D721Med (cell line): ENCODE measurements around the gene ZNF768.
A peak's percentile ranks its signal among the peaks of the same experiment; 100 is the strongest.

Source experiments
- DNase-seq: peaks from one replicate; pipeline ENCODE4 v3.0.0; 2011; ENCODE audit warnings: low spot score; ENCODE audit not compliant: insufficient read length
- FAIRE-seq: peaks from 2 replicates; lab custom pipeline; 2011; peaks lifted over from hg19 to GRCh38; lab: Jason Lieb, UNC
- TF ChIP-seq, protein P1 (sequence below): IDR thresholded peaks from 2 replicates; pipeline ENCODE4 v1.5.1; 2012; ENCODE audit warnings: mild to moderate bottlenecking, control low read depth; ENCODE audit not compliant: insufficient read depth; ENCODE audit errors: missing control alignments

Gene ZNF768

DNA sequence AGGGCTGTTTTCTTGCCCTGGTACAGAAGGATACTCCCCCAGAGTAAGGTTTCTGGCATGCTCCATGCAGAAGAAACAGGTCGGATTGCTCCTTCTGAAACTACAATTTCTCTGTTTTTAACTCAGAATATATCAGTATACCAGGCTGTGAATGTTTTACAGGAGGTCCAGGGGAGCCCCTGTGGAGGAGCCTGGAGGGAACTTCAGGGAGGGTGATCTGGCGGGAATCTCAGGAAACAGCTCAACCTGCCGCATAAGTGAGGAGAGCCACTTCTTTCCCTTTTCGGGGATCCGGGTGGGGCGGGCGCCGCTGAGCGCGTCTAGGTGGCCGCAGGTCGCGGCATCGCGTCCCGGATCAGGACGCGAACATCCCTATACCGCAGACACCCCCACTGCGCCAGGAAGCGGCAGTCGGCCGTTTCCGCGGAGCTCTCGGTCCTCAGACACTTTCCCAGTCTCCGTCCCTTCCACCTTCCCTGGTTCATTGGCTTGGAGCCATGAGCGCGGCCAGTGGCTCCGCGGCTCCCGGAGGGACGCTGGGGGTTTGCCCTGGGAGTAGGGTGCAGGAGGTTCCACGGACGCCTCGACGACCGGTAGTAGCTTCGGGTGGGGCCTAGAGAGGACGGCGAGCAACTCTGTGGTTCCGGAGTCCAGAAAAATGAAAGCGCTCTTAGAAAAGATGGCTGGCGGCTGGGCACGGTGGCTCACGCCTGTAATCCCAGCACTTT lies 34.9 kb upstream of the ZNF768 start:
- no peak for FAIRE-seq
- TF ChIP-seq, protein P1, sequence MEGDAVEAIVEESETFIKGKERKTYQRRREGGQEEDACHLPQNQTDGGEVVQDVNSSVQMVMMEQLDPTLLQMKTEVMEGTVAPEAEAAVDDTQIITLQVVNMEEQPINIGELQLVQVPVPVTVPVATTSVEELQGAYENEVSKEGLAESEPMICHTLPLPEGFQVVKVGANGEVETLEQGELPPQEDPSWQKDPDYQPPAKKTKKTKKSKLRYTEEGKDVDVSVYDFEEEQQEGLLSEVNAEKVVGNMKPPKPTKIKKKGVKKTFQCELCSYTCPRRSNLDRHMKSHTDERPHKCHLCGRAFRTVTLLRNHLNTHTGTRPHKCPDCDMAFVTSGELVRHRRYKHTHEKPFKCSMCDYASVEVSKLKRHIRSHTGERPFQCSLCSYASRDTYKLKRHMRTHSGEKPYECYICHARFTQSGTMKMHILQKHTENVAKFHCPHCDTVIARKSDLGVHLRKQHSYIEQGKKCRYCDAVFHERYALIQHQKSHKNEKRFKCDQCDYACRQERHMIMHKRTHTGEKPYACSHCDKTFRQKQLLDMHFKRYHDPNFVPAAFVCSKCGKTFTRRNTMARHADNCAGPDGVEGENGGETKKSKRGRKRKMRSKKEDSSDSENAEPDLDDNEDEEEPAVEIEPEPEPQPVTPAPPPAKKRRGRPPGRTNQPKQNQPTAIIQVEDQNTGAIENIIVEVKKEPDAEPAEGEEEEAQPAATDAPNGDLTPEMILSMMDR, result no peak
- no peak for DNase-seq

DNA sequence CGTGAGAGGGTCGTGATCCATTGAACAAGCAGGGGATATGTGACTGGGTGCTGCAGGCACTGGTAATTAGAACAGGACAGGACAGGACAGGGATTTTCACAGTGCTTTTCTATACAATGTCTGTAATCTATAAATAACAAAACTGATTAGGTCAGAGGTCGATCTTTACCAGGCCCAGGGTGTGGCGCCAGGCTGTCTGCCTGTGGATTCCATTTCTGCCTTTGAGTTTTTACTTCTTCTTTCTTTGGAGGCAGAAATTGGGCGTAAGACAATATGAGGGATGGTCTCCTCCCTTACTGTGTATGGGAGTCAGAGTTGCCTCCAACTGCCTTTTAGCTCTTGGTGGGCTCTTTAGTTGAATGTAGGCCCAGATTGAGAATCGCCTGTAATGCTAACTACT lies 33.3 kb upstream of the ZNF768 start:
- TF ChIP-seq, protein P1, result no peak
- no peak for FAIRE-seq
- no peak for DNase-seq

DNA sequence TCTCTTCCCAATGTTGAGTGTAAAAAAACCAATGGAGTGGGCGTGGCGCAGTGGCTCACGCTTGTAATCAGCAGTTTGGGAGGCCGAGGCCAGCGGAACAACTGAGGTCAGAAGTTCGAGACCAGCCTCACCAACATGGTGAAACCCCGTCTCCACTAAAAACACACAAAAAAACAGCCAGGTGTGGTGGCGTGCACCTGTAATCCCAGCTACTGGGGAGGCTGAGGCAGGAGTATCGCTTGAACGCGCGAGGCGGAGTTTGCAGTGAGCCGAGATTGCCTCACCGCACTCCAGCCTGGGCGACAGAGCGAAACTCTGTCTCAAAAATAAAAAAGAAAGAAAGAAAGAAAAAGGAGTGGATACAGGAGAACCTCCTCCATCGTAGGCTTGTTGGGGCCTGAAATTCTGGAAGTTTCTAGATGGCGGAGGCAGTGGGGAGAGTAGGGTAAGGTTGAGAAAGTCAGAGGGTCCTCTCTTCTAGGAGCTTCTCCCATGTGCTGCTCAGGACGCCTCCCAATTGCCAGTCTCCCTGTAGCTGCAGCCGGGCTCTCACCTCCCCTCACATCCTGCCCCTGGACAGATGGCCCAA lies 32.5 kb upstream of the ZNF768 start:
- TF ChIP-seq, protein P1, result no peak
- no peak for FAIRE-seq
- DNase-seq, result no peak

DNA sequence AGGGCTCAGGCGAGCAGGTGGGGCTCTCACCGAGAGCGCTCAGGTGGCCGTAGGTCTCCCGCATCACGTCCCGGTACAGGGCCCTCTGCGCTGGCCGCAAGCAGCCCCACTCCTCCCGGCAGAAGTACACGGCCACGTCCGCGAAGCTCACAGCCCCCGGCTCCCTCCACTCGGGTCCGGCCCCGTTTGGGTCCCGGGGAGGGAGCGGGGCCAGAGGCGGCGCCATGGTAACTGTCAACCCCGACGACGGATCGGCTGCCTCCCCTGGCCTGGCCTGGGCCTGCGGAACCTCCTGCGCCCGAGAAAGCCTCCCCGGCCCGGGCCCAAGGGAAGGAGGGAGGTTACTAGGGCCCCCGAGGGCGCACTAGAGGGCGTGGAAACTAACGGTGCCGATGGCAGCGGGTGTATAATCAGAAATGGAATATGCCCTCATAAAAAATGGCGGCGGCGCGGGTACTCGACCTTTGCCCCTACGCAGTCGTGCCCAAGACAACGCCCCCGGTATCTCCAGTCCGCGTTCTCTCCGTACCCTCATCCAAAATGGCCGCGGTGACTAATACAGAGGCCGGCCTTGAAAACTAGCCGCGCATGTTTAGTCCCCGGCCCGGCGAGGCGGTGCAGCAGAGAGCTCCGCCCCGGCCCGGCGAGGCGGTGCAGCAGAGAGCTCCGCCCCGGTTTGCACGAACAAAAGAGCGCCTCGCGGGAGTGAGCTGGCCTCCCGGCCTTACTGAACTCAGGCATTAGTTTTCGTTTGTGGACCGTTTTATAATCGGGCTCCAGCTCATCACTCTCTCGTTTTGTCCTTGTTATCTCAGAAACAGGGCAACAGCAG lies 31.8 kb upstream of the ZNF768 start, which contains the start of gene ZNF764:
Gene ZNF764, minus strand, starts transcription at position 418 of the 832 bp plus-strand sequence. Its CDS starts 192 bp downstream, at position 226.
- no peak for FAIRE-seq
- peak; percentile 90 for DNase-seq
- TF ChIP-seq, protein P1, result no peak

DNA sequence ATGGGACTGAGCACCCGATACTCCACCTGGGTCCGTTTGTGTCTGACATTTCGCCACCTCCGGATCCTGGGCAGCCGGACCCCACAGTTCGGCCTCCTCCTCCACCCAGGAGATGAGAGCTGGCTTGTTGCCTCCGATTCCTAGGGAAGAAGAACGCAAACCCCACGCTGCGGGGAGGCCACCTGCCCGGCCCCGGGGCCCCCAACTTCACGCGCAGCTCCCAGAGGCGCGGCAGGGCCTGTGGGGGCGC lies 31.3 kb upstream of the ZNF768 start:
- no peak for DNase-seq
- FAIRE-seq, result no peak

DNA sequence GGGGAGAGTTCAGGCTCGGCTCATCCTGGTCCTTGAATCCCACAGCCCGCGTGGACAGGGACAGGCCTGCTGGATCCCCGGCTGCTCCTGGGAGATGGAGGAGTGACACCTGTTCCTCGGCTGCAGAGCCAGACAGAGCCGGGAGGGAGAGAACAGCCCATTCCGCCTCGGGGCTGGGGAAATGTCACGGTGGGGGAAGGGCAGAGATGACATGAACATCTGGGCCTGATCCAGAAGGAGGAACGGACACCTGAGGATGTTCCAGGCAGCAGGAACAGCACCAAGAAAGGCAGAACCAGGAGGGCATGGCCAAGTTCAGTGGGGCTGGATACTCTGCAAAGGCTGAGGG lies 29.7 kb upstream of the ZNF768 start:
- no peak for FAIRE-seq

More for the DNA sequence above, 31.3 kb upstream of the ZNF768 start:
- TF ChIP-seq, protein P1, result no peak

More for the DNA sequence above, 29.7 kb upstream of the ZNF768 start:
- no peak for DNase-seq
- TF ChIP-seq, protein P1, result no peak
